GM13977 (cell line): ENCODE results near the gene PGM2L1.

Experiments
- DNase-seq: peaks from one replicate; pipeline ENCODE4 v3.0.0; 2012; ENCODE audit warnings: low spot score
- CTCF ChIP-seq: IDR thresholded peaks from 2 replicates; pipeline ENCODE4 v1.5.1; 2012; ENCODE audit warnings: mild to moderate bottlenecking, control low read depth; ENCODE audit not compliant: insufficient read depth; ENCODE audit errors: extremely low read depth, missing control alignments
- in situ Hi-C: fragments of 300-500 bp; cut with MboI; formaldehyde crosslinking; loops from one replicate; pipeline ENCODE4 v1.12.0; 2022; ENCODE audit warnings: low sequenced_read_pairs, low pct_unique_long_range_greater_than_20kb, mixed read lengths, inconsistent platforms; ENCODE audit not compliant: unreplicated experiment

PGM2L1 gene

GRCh38 chr11:74288161-74288560 is 110.1 kb downstream of the PGM2L1 start:
- in situ Hi-C loops = no loop called here
- DNase-seq = no peak
- TF ChIP-seq CTCF = no peak

GRCh38 chr11:74284466-74284865 is 113.8 kb downstream of the PGM2L1 start:
- in situ Hi-C loops = no loop called here
- TF ChIP-seq CTCF = no peak

GRCh38 chr11:74283580-74284180 is 114.6 kb downstream of the PGM2L1 start:
- TF ChIP-seq CTCF = no peak
- in situ Hi-C loops = no loop called here
- no peak for DNase-seq

More at GRCh38 chr11:74284466-74284865, 113.8 kb downstream of the PGM2L1 start:
- no peak for DNase-seq

GRCh38 chr11:74282914-74283371 is 115.3 kb downstream of the PGM2L1 start:
- no peak for TF ChIP-seq CTCF
- no peak for DNase-seq
- in situ Hi-C loops = no loop called here

GRCh38 chr11:74282421-74282820 is 115.8 kb downstream of the PGM2L1 start:
- in situ Hi-C loops = no loop called here
- DNase-seq = no peak
- TF ChIP-seq CTCF = no peak

- in situ Hi-C loops = no loop called here
- TF ChIP-seq CTCF = no peak
- DNase-seq = no peak
Observed at GRCh38 chr11:74280494-74280893, 117.7 kb downstream of the PGM2L1 start.
